GM12892 (cell line): ENCODE results near the gene PSD2.

ENCODE experiments used
- POLR2A ChIP-seq: IDR thresholded peaks from 2 replicates; pipeline ENCODE4 v1.6.1; 2011; ENCODE audit warnings: low read depth, low read length, control low read depth
- POLR2AphosphoS5 ChIP-seq: IDR thresholded peaks from 2 replicates; pipeline ENCODE4 v1.6.1; 2011; ENCODE audit warnings: low read depth, low read length, control low read depth

DNA sequence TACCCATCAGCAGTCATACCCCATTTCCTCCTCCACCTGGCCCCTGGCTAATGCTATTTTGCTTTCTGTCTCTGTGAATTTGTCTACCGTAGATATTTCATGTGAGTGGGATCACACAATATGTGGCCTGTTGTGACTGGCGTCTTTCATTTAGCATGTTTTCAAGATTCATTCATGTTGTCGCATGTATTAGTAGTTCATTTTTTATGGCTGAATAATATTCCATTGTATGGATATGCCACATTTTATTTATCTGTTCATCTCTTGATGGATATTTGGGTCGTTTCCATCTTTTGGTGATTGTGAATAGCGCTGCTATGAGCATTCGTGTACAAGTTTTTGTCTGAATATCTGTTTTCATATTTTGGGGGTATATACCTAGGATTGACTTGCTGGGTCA, 33.9 kb downstream of the PSD2 start:
- TF ChIP-seq POLR2A (no peak), POLR2AphosphoS5 (no peak)
